DND-41 (cell line): ENCODE data around the gene ZNF22.

ENCODE experiments used
- CTCF ChIP-seq: IDR thresholded peaks from 2 replicates; pipeline ENCODE4 v1.5.1; 2012; ENCODE audit warnings: borderline replicate concordance, low read length, moderate library complexity, mild to moderate bottlenecking; ENCODE audit not compliant: poor library complexity, severe bottlenecking; ENCODE audit errors: extremely low read depth
- EZH2 ChIP-seq: IDR thresholded peaks from 3 replicates; pipeline ENCODE4 v1.6.1; 2012; ENCODE audit warnings: borderline replicate concordance, low read depth, mild to moderate bottlenecking, moderate library complexity, low read length, inconsistent platforms; ENCODE audit not compliant: severe bottlenecking

- TF ChIP-seq EZH2 (no peak), CTCF (no peak)
Measured at GRCh38 chr10:44972874-44973306, 27.8 kb upstream of the ZNF22 start.
